Nephron progenitor cell (in vitro differentiated cells): ENCODE measurements around the gene SEMA3B.
A peak's percentile ranks its signal among the peaks of the same experiment; 100 is the strongest.

ENCODE experiments used
- DNase-seq: peaks from one replicate; pipeline ENCODE4 v3.0.0; 2021
- H3K27ac Mint-ChIP-seq: 2 replicates; pipeline ENCODE4 v1.8.0; 2021; ENCODE audit warnings: mild to moderate bottlenecking, moderate library complexity, mixed read lengths
- H3K27me3 Mint-ChIP-seq: 2 replicates; pipeline ENCODE4 v1.8.0; 2021; ENCODE audit warnings: mild to moderate bottlenecking, low read depth, mixed read lengths; ENCODE audit not compliant: poor library complexity
- H3K36me3 Mint-ChIP-seq: 2 replicates; pipeline ENCODE4 v1.8.0; 2021; ENCODE audit warnings: low read depth, mixed read lengths
- H3K4me1 Mint-ChIP-seq: 2 replicates; pipeline ENCODE4 v1.8.0; 2021; ENCODE audit warnings: mixed read lengths
- H3K4me3 Mint-ChIP-seq: 2 replicates; pipeline ENCODE4 v1.8.0; 2021; ENCODE audit warnings: mild to moderate bottlenecking, moderate library complexity, mixed read lengths
- H3K9me3 Mint-ChIP-seq: 2 replicates; pipeline ENCODE4 v1.8.0; 2021; ENCODE audit warnings: mild to moderate bottlenecking, moderate library complexity, mixed read lengths
- CTCF ChIP-seq: fragments of 200-600 bp; sonication (generic); IDR thresholded peaks from 2 replicates; pipeline ENCODE4 v1.5.0; 2021; ENCODE audit warnings: antibody characterized with exemption

Gene SEMA3B

GRCh38 chr3:50317300-50317699 lies 48.4 kb downstream of the SEMA3B start:
- no peak for TF ChIP-seq CTCF
- H3K36me3 Mint-ChIP-seq: peaks cover 50% of the 10 kb centered on the region
- H3K27ac Mint-ChIP-seq: peak overlapping the region; percentile 66
- peaks cover 3% of the 10 kb centered on the region for H3K27me3 Mint-ChIP-seq
- H3K9me3 Mint-ChIP-seq: peaks cover 15% of the 10 kb centered on the region
- DNase-seq: no peak
- peaks cover 52% of the 10 kb centered on the region for H3K4me1 Mint-ChIP-seq
- H3K4me3 Mint-ChIP-seq: no peak overlapping the region

- Mint-ChIP-seq H3K4me1 (peaks cover 58% of the 10 kb centered on the region), H3K36me3 (peaks cover 47% of the 10 kb centered on the region), H3K27me3 (peaks cover 4% of the 10 kb centered on the region), H3K9me3 (peaks cover 12% of the 10 kb centered on the region), H3K4me3 (peak overlapping the region; percentile 95), H3K27ac (no peak overlapping the region)
- TF ChIP-seq CTCF: no peak
- no peak for DNase-seq
These were observed 49.2 kb downstream of the SEMA3B start for GRCh38 chr3:50318163-50318562.

GRCh38 chr3:50318615-50319014 lies 49.7 kb downstream of the SEMA3B start:
- Mint-ChIP-seq H3K27me3 (peaks cover 9% of the 10 kb centered on the region), H3K36me3 (peaks cover 42% of the 10 kb centered on the region), H3K4me3 (peak overlapping the region; percentile 95), H3K4me1 (peaks cover 61% of the 10 kb centered on the region), H3K27ac (no peak overlapping the region), H3K9me3 (peaks cover 7% of the 10 kb centered on the region)
- TF ChIP-seq CTCF: no peak
- no peak for DNase-seq

GRCh38 chr3:50319181-50319893 lies 50.4 kb downstream of the SEMA3B start:
- peak overlapping the region; percentile 95 for H3K4me3 Mint-ChIP-seq
- peaks cover under 1% of the 10 kb centered on the region for H3K9me3 Mint-ChIP-seq
- H3K36me3 Mint-ChIP-seq: peaks cover 35% of the 10 kb centered on the region
- peaks cover 62% of the 10 kb centered on the region for H3K4me1 Mint-ChIP-seq
- H3K27ac Mint-ChIP-seq: peak overlapping the region; percentile 57
- TF ChIP-seq CTCF: no peak
- H3K27me3 Mint-ChIP-seq: peaks cover 9% of the 10 kb centered on the region
- DNase-seq: no peak

GRCh38 chr3:50319894-50320625 lies 51.1 kb downstream of the SEMA3B start:
- Mint-ChIP-seq H3K27me3 (peaks cover 9% of the 10 kb centered on the region), H3K9me3 (no peaks in the 10 kb centered on the region), H3K4me1 (peaks cover 66% of the 10 kb centered on the region), H3K4me3 (peak overlapping the region; percentile 95), H3K27ac (peak overlapping the region; percentile 90), H3K36me3 (peaks cover 30% of the 10 kb centered on the region)
- no peak for DNase-seq
- no peak for TF ChIP-seq CTCF
